ENCODE data around the gene OTOR.

- TF ChIP-seq CTCF (IDR thresholded peaks at IDR 0.05) (no peak), POLR2A (IDR thresholded peaks at IDR 0.05) (no peak)
These were observed 35.1 kb upstream of the OTOR start for GRCh38 chr20:16713066-16713465.

Data from esophagus squamous epithelium (tissue), 4 donors.